Neural progenitor cell (in vitro differentiated cells): Measurements from ENCODE around the gene BSDC1.

Experiments used
- EZH2phosphoT487 ChIP-seq: fragments of 200-600 bp; sonication (generic); IDR thresholded peaks from 2 replicates; pipeline ENCODE4 v1.6.1; 2017; ENCODE audit warnings: antibody characterized with exemption
- TF ChIP-seq, protein P1 (sequence below): fragments of 200-600 bp; sonication (generic); IDR thresholded peaks from 2 replicates; pipeline ENCODE4 v1.5.1; 2017; ENCODE audit warnings: antibody characterized with exemption, mild to moderate bottlenecking

DNA sequence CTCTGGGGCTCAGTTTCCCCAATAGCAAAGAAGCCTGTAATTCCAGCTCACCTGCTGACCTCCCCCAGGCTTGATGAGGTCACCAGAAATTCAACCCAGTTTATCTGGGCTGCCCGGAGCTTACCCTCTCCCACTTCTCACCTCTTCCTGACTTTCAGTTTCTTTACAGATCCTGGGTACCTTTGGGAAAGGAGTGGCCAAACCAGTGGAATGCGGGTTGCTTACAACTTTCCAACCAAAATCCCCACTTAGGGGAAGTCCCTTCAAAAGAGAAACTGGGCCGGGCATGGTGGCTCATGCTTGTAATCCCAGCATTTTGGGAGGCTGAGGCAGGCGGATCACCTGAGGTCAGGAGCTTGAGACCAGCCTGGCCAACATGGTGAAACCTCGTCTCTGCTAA lies 52.3 kb downstream of the BSDC1 start:
- TF ChIP-seq, protein P1, sequence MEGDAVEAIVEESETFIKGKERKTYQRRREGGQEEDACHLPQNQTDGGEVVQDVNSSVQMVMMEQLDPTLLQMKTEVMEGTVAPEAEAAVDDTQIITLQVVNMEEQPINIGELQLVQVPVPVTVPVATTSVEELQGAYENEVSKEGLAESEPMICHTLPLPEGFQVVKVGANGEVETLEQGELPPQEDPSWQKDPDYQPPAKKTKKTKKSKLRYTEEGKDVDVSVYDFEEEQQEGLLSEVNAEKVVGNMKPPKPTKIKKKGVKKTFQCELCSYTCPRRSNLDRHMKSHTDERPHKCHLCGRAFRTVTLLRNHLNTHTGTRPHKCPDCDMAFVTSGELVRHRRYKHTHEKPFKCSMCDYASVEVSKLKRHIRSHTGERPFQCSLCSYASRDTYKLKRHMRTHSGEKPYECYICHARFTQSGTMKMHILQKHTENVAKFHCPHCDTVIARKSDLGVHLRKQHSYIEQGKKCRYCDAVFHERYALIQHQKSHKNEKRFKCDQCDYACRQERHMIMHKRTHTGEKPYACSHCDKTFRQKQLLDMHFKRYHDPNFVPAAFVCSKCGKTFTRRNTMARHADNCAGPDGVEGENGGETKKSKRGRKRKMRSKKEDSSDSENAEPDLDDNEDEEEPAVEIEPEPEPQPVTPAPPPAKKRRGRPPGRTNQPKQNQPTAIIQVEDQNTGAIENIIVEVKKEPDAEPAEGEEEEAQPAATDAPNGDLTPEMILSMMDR: no peak
- no peak for TF ChIP-seq EZH2phosphoT487
